ENCODE measurements around the gene PARD6G. TPM values are rescaled to one million over a fixed set of nuclear protein-coding genes. Genes with fewer than 3 reads are reported as not detected.

PARD6G gene
- total and polyA plus RNA-seq, 9 of the 15 experiments (the other 6 are each of a cell fraction or from before 2014, with no cell fraction given), result 0.03 to 1.2 (median 0.26) TPM

- BruUV-seq (replicated peaks), result no TSS peak
- no peak for FAIRE-seq
- H3K4me3 ChIP-seq, result no peak overlapping the region
Measured at GRCh38 chr18:80210312-80211083, 36.8 kb downstream of the PARD6G start.

GRCh38 chr18:80208620-80209019 is 38.7 kb downstream of the PARD6G start:
- H3K4me2 ChIP-seq (ENCODE audit: insufficient read depth, low read length), result no peak overlapping the region
- H3K9me3 ChIP-seq (replicated peaks; ENCODE audit: control insufficient read depth, insufficient read depth, low read depth, low read length), result no peaks in the 10 kb centered on the region
- no peak overlapping the region for H3K9ac ChIP-seq (ENCODE audit: insufficient read depth in 1 of 2, low read depth in 2 of 2, low read length in 2 of 2)
- FAIRE-seq, result no peak
- H3K4me1 ChIP-seq (replicated peaks in 1 of 2; ENCODE audit: control insufficient read depth in 2 of 2, insufficient read depth in 2 of 2, low read length in 2 of 2), result no peaks in the 10 kb centered on the region
- ATAC-seq, result no peak
- 0% methylated on average over 4 of the region's 4 CpGs for WGBS (ENCODE audit: insufficient coverage, low coverage, missing lambda C conversion rate)
- no peak for TF ChIP-seq ARID2 (IDR thresholded peaks at IDR 0.05)
- TF ChIP-seq NCOR1 (IDR thresholded peaks at IDR 0.05), result no peak
- TF ChIP-seq KHSRP (IDR thresholded peaks at IDR 0.05), result no peak
- TF ChIP-seq ZNF324 (CRISPR knock-in tag; IDR thresholded peaks at IDR 0.05), result no peak
- TF ChIP-seq MAFF (IDR thresholded peaks at IDR 0.05; ENCODE audit: low read length), result no peak
- no peak for TF ChIP-seq MCM7 (IDR thresholded peaks at IDR 0.05)
- no peak for TF ChIP-seq ARID3B (CRISPR knock-in tag; IDR thresholded peaks at IDR 0.05; ENCODE audit: borderline replicate concordance)
- no peak for TF ChIP-seq CBFA2T2 (conservative IDR thresholded peaks at IDR 0.05)
- TF ChIP-seq SAFB2 (IDR thresholded peaks at IDR 0.05; ENCODE audit: borderline replicate concordance, low read depth, low read length, severe bottlenecking), result no peak
- TF ChIP-seq NCOA2 (IDR thresholded peaks at IDR 0.05; ENCODE audit: partially characterized antibody in 2 of 2), result no peak
- ChIA-PET POLR2A (interaction anchor here (1.3 kb wide), 1 partner anchor 9 kb away, joined by 3 read pairs; no protein-coding TSS in a partner anchor), CTCF (ENCODE audit: low intra/inter-chr PET ratio) (no interaction called here)
- no peak overlapping the region for H3K4me3 ChIP-seq
- BruUV-seq (replicated peaks), result no TSS peak
- peaks cover 0 to 10% of the 10 kb centered on the region in 2 experiments; a peak in 2 of 5 replicates for H3K27me3 ChIP-seq (ENCODE audit: control insufficient read depth in 2 of 2, insufficient read depth in 2 of 2, low read length in 2 of 2)
- no peaks in the 10 kb centered on the region for H3K36me3 ChIP-seq (ENCODE audit: control insufficient read depth, insufficient read depth, low read length)
- no peaks in the 10 kb centered on the region for H3K9me1 ChIP-seq (ENCODE audit: control insufficient read depth, insufficient read depth, low read length)
- no peak overlapping the region for H3K27ac ChIP-seq (ENCODE audit: extremely low read depth, low read depth, low read length)
- in situ Hi-C loops (cut with MboI) (no loop called here), intact Hi-C loops (cut with micrococcal nuclease) (no loop called here)
- no peaks in the 10 kb centered on the region for H3K79me2 ChIP-seq (ENCODE audit: control insufficient read depth, insufficient read depth, low read length)
- no peak for DNase-seq (ENCODE audit: extremely low read depth in 1 of 4, low spot score in 3 of 4)
- H4K20me1 ChIP-seq (replicated peaks; ENCODE audit: control insufficient read depth, insufficient read depth, low read length), result no peaks in the 10 kb centered on the region
- H2AFZ ChIP-seq (ENCODE audit: low read depth, low read length), result no peak overlapping the region

More at GRCh38 chr18:80210312-80211083, 36.8 kb downstream of the PARD6G start:
- ChIA-PET CTCF (ENCODE audit: low intra/inter-chr PET ratio) (no interaction called here), POLR2A (interaction anchor here (0.6 kb wide), 1 partner anchor 28 kb away, joined by 3 read pairs; no protein-coding TSS in a partner anchor)
- WGBS (ENCODE audit: insufficient coverage, low coverage, missing lambda C conversion rate), result 1% methylated on average over 6 of the region's 6 CpGs
- H2AFZ ChIP-seq (ENCODE audit: low read depth, low read length), result no peak overlapping the region
- intact Hi-C loops (cut with micrococcal nuclease), result no loop called here
- H3K79me2 ChIP-seq (ENCODE audit: control insufficient read depth, insufficient read depth, low read length), result no peaks in the 10 kb centered on the region
- H3K4me2 ChIP-seq (ENCODE audit: insufficient read depth, low read length), result no peak overlapping the region
- no peak overlapping the region for H3K27ac ChIP-seq (ENCODE audit: extremely low read depth, low read depth, low read length)
- H3K36me3 ChIP-seq (ENCODE audit: control insufficient read depth, insufficient read depth, low read length), result no peaks in the 10 kb centered on the region
- TF ChIP-seq EGR1 (conservative IDR thresholded peaks at IDR 0.05) (no peak), MAFK (IDR thresholded peaks at IDR 0.05; ENCODE audit: low read length) (no peak), EP300 (IDR thresholded peaks at IDR 0.05; ENCODE audit: low read length) (no peak)
- no peaks in the 10 kb centered on the region for H3K9me3 ChIP-seq (replicated peaks; ENCODE audit: control insufficient read depth, insufficient read depth, low read depth, low read length)
- H3K27me3 ChIP-seq (ENCODE audit: control insufficient read depth in 2 of 2, insufficient read depth in 2 of 2, low read length in 2 of 2), result peaks cover 0 to 1% of the 10 kb centered on the region in 2 experiments; a peak in 2 of 5 replicates
- no peaks in the 10 kb centered on the region for H3K9me1 ChIP-seq (ENCODE audit: control insufficient read depth, insufficient read depth, low read length)
- ATAC-seq (no peak), DNase-seq (ENCODE audit: extremely low read depth in 1 of 4, low spot score in 3 of 4) (no peak)
- no peak overlapping the region for H3K9ac ChIP-seq (ENCODE audit: insufficient read depth in 1 of 2, low read depth in 2 of 2, low read length in 2 of 2)
- H4K20me1 ChIP-seq (replicated peaks; ENCODE audit: control insufficient read depth, insufficient read depth, low read length), result no peaks in the 10 kb centered on the region
- H3K4me1 ChIP-seq (replicated peaks in 1 of 2; ENCODE audit: control insufficient read depth in 2 of 2, insufficient read depth in 2 of 2, low read length in 2 of 2), result no peaks in the 10 kb centered on the region
- in situ Hi-C loops (cut with MboI), result no loop called here
